Thyroid gland (tissue), 4 donors: ENCODE data around the gene ZC3H7B. TPM values are rescaled to one million over a fixed set of nuclear protein-coding genes. Genes with fewer than 3 reads are reported as not detected.
"Not testable (repeated sequence)": the region's sequence is repeated elsewhere in the genome, so short reads cannot be mapped to it uniquely, and the experiment has no call there.

ENCODE experiments used
- DNase-seq, 2 donors: peaks; one replicate each; pipeline ENCODE4 v3.0.0-alpha.2; 2019
- H3K27ac ChIP-seq, 3 donors: fragments of 200-600 bp; sonication (generic); 1 replicate in 2 of 3; 2 replicates in 1 of 3; pipeline ENCODE4 v1.5.1; 2016 to 2019; ENCODE audit warnings: mild to moderate bottlenecking in 1 of 3, moderate library complexity in 1 of 3
- H3K27me3 ChIP-seq: fragments of 200-600 bp; sonication (generic); one replicate; pipeline ENCODE4 v1.5.1; 2019
- H3K36me3 ChIP-seq, 2 donors: fragments of 200-600 bp; sonication (generic); one replicate each; pipeline ENCODE4 v1.5.1; 2016 to 2019
- H3K4me1 ChIP-seq, 2 donors: fragments of 200-600 bp; sonication (generic); one replicate each; pipeline ENCODE4 v1.5.1; 2017 to 2019
- H3K4me3 ChIP-seq, 3 donors: fragments of 200-600 bp; sonication (generic); replicated peaks in 1 of 3; 1 replicate in 2 of 3; 2 replicates in 1 of 3; pipeline ENCODE4 v1.5.1; 2016; ENCODE audit warnings: mild to moderate bottlenecking in 1 of 3
- H3K9me3 ChIP-seq: fragments of 200-600 bp; sonication (generic); one replicate; pipeline ENCODE4 v1.5.1; 2017
- POLR2A ChIP-seq, 2 donors: fragments of 450-650 bp; IDR thresholded peaks; one replicate each; pipeline ENCODE4 v1.6.1; 2017; ENCODE audit warnings: antibody characterized with exemption in 2 of 2, mild to moderate bottlenecking in 2 of 2, moderate library complexity in 1 of 2
- WGBS, 2 donors: methylation state at CpG; one replicate each; pipeline ENCODE4 v1.1.5; 2017; 5-methylcytosine and 5-hydroxymethylcytosine counted together
- intact Hi-C: fragments of 100-400 bp; cut with DNase I; formaldehyde crosslinking; loops from one replicate; pipeline ENCODE4 v1.15.1; 2023
- total RNA-seq, 4 donors: library from RNA; depleted of rRNA; stranded (reverse); fragments of >200 nt; gene quantifications; one replicate each; pipeline ENCODE4 v1.2.3, GENCODE V29; 2016
- TF ChIP-seq, protein P1 (sequence below), 6 experiments: fragments of 200-600 bp in 3 of 6; fragments of 450-650 bp in 3 of 6; sonication (generic) in 3 of 6; IDR thresholded peaks; one replicate each; pipeline ENCODE4 v1.5.1; 2016 to 2019; ENCODE audit warnings: antibody characterized with exemption in 6 of 6, mild to moderate bottlenecking in 2 of 6, inconsistent platforms in 1 of 6, moderate library complexity in 1 of 6

ZC3H7B gene
- total RNA-seq, 4 donors from 2014 or later = 77.7 to 100 (median 88.7) TPM

DNA sequence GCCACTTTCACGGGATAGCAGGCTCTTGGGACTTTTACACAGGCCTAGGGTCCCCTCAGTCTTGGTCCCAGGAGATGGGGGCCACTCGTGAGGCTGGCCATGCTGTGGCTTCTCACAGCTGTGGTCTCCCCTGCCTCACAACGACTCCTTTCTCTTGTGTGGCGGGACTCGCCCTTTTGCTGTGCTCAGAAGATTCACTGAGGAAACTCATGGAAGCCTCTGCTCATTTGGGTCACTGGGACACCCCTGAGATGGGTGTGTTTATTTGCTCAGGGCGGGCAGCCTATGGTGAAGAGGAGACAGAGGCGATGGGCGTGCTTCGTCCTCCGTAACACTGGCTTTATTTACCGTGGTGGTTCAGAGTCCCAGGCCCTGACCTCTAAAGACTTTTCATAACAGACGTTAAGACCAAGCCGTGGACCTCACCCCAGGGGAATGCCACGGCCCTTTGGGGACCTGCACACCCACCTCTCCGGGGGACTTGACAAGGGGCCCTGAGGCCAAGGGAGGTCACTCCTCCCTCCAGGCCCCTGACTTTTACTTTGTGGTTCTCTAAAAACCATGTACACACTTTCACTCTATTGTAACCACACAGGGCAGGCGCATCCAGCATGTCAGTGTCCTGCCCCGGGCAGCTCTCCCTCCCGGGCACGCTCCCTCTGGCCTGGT is 96.0 kb downstream of the ZC3H7B start:
- 90 to 94% methylated on average over 19 of the region's 19 CpGs for WGBS, 2 donors
- peaks cover 7 to 12% of the 10 kb centered on the region in 2 donors for H3K4me1 ChIP-seq
- no peak overlapping the region for H3K27ac ChIP-seq
- intact Hi-C loops = loop anchor here (5.0 to 10.0 kb wide), 2 partner anchors 130 to 198 kb away; no protein-coding TSS in a partner anchor
- H3K27me3 ChIP-seq = no peaks in the 10 kb centered on the region
- TF ChIP-seq POLR2A (IDR thresholded peaks at IDR 0.05) = no peak
- TF ChIP-seq, protein P1, sequence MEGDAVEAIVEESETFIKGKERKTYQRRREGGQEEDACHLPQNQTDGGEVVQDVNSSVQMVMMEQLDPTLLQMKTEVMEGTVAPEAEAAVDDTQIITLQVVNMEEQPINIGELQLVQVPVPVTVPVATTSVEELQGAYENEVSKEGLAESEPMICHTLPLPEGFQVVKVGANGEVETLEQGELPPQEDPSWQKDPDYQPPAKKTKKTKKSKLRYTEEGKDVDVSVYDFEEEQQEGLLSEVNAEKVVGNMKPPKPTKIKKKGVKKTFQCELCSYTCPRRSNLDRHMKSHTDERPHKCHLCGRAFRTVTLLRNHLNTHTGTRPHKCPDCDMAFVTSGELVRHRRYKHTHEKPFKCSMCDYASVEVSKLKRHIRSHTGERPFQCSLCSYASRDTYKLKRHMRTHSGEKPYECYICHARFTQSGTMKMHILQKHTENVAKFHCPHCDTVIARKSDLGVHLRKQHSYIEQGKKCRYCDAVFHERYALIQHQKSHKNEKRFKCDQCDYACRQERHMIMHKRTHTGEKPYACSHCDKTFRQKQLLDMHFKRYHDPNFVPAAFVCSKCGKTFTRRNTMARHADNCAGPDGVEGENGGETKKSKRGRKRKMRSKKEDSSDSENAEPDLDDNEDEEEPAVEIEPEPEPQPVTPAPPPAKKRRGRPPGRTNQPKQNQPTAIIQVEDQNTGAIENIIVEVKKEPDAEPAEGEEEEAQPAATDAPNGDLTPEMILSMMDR (IDR thresholded peaks at IDR 0.05) = no peak
- H3K4me3 ChIP-seq = no peak overlapping the region
- no peak for DNase-seq
- H3K36me3 ChIP-seq = peaks cover 38 to 40% of the 10 kb centered on the region in 2 donors
- no peaks in the 10 kb centered on the region for H3K9me3 ChIP-seq

DNA sequence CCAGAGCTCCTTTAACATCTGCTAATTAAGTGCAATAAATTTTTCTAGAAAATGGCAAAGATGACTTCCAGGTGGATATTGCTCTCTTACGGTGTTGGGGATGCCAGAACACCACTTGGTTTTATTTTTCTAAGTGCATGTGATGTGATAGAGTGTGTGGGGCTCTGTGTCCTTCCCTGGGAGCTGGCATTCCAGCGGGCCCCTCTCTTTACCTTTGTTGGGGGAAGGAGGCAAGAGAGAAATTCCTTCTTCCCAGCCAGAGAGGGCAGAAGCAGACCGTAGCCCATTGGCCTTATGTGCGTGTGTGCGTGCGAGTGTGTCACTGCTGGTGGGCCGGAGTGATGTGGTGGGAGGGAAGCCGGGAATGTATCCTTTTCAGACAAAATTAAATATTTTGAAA is 97.6 kb downstream of the ZC3H7B start:
- H3K36me3 ChIP-seq = peaks cover 38 to 40% of the 10 kb centered on the region in 2 donors
- intact Hi-C loops = loop anchor here (5.0 to 10.0 kb wide), 2 partner anchors 128 to 196 kb away; no protein-coding TSS in a partner anchor
- no peak for DNase-seq

DNA sequence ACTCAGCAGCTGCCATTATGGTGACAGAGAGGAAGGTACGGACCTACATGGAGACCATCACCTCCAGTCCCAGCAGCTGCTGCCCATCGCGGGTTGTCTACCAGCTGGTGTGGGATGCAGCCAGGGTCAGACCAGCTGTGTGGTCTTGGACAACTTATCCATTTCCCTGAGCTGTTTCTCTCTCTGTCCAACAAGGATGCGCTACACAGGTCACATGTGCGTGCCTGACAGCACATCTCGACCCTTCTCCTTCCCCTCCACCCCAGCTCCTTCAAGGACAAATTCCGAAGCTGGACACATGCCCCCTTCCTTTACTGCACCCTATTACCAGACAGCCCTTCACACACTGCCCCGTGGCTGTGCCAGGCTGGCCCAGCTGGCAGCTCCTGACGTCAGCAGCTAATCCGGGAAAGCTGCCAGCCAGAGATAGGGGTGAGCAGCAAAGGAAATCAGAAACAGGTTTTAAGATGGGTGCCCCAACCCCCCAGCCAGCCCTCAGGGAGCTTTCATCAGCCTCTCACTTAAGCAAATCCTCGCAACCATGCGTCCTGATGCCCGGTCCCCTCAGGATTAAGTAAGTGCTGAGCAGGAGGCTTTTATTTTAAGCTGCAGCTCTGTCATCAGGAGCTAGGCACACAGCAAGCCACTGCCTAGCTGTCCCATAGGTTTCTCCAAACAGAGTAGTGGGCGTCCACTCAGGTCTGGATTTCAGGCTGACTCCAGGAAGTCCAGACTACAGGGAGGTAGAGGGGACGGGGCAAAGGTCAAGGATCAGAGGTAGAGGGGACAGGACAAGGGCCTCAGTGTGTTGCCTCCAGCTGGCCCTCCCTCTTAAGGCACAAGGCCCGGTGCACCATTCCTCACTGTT is 100.7 kb downstream of the ZC3H7B start:
- Histone ChIP-seq H3K9me3 (no peaks in the 10 kb centered on the region), H3K27ac (peak overlapping the region; percentile 77 to 84 (median 79)), H3K27me3 (no peaks in the 10 kb centered on the region), H3K4me1 (peaks cover 18 to 19% of the 10 kb centered on the region in 2 donors), H3K4me3 (no peak overlapping the region), H3K36me3 (peaks cover 9 to 13% of the 10 kb centered on the region in 2 donors)
- TF ChIP-seq POLR2A (IDR thresholded peaks at IDR 0.05) = peak in 1 of 2 donors; percentile 51
- TF ChIP-seq, protein P1 (IDR thresholded peaks at IDR 0.05) = peak in 1 of 6 experiments; percentile 7
- DNase-seq = peak; percentile 97
- intact Hi-C loops = loop anchor here (2.0 to 5.0 kb wide), 2 partner anchors 71 to 115 kb away; no protein-coding TSS in a partner anchor
- 37 to 43% methylated on average over 10 to 16 of the region's 16 CpGs for WGBS, 2 donors

More for the DNA sequence above, 97.6 kb downstream of the ZC3H7B start:
- TF ChIP-seq POLR2A (IDR thresholded peaks at IDR 0.05) = no peak
- TF ChIP-seq, protein P1 (IDR thresholded peaks at IDR 0.05) = no peak
- H3K27me3 ChIP-seq = no peaks in the 10 kb centered on the region
- peaks cover 16 to 20% of the 10 kb centered on the region in 2 donors for H3K4me1 ChIP-seq
- no peak overlapping the region for H3K4me3 ChIP-seq
- WGBS, 2 donors = 89 to 90% methylated on average over 8 of the region's 8 CpGs
- no peaks in the 10 kb centered on the region for H3K9me3 ChIP-seq
- no peak overlapping the region for H3K27ac ChIP-seq

DNA sequence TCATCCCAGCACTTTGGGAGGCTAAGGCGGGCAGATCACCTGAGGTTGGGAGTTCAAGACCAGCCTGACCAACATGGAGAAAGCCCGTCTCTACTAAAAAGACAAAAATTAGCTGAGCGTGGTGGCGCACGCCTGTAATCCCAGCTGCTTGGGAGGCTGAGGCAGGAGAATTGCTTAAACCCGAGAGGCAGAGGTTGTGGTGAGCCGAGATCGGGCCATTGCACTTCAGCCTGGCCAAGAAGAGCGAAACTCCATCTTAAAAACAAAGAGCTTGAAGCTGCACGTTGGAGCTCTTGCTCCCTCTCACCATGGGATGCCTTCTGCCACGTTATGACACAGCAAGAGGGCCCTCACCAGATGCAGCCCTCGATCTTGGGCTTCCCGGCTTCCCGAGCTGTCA is 101.5 kb downstream of the ZC3H7B start:
- WGBS, 2 donors = 90 to 95% methylated on average over 14 of the region's 14 CpGs
- not testable (repeated sequence) for H3K4me3 ChIP-seq, H3K27me3 ChIP-seq, H3K36me3 ChIP-seq, H3K9me3 ChIP-seq, DNase-seq
- Histone ChIP-seq H3K27ac (peak overlapping the region in 2 of 3 donors; percentile 79 to 84), H3K4me1 (peaks cover 18 to 19% of the 10 kb centered on the region in 2 donors)
- intact Hi-C loops = loop anchor here (5.0 kb wide), 1 partner anchor 114 kb away; no protein-coding TSS in a partner anchor

DNA sequence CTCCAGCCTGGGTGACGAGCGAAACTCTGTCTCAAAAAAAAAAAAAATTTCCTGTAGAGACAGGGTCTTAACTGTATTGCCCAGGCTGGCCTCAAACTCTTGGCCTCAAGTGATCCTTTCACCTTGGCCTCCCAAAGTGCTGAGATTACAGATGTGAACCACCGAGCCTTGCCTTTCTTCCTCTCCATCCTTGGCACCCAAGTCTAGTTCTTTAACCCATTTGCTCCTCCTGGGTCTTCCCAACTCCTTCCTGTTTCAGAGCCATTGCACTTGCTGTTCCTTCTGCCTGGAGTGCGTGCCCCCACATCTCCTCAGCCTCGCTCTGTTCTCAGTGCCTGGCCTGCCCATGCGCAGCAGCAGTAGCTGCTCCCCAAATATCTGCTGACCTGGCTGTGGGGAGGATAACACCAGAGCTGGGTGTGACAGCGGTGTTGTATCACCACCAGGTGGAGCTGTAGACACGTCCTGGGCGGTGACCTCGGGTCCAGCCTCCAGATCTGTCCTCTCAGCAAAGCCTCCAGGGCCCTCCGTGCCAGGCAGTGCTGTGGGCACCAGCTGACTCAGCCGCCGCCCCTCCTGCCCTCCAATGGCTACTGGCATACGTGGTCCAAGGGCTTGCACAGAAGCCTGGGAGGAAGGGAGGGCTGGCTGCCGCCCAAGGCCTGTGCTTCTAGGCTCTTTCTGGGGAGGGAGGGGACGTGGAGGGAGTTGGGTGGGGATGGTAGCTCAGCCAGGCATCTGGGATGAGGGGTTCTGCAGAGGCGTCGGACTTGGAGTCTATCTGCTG is 102.4 kb downstream of the ZC3H7B start:
- intact Hi-C loops = loop anchor here (5.0 kb wide), 1 partner anchor 114 kb away; no protein-coding TSS in a partner anchor
- WGBS, 2 donors = 19 to 20% methylated on average over 15 of the region's 18 CpGs

More for the DNA sequence above, 102.4 kb downstream of the ZC3H7B start:
- TF ChIP-seq, protein P1 (IDR thresholded peaks at IDR 0.05) = peak; percentile 71 to 99 (median 98)
- TF ChIP-seq POLR2A (IDR thresholded peaks at IDR 0.05) = peak in 1 of 2 donors; percentile 21
- Histone ChIP-seq H3K4me1 (peaks cover 23 to 25% of the 10 kb centered on the region in 2 donors), H3K36me3 (no peaks in the 10 kb centered on the region), H3K27ac (peak overlapping the region in 1 of 3 donors; percentile 52), H3K4me3 (no peak overlapping the region), H3K9me3 (no peaks in the 10 kb centered on the region), H3K27me3 (no peaks in the 10 kb centered on the region)
- DNase-seq = peak; percentile 92 to 97
